Sigmoid colon (tissue), 4 donors: ENCODE measurements around the gene MC5R.

Experiments used
- EP300 ChIP-seq, 4 donors: sonication (generic); formaldehyde crosslinking; IDR thresholded peaks; one replicate each; pipeline ENCODE4 v1.6.1; 2017; ENCODE audit warnings: antibody characterized with exemption in 4 of 4
- TF ChIP-seq, protein P1 (sequence below), 4 experiments: fragments of 450-650 bp in 3 of 4; fragments of 200-600 bp in 1 of 4; IDR thresholded peaks; one replicate each; pipeline ENCODE4 v1.5.1; 2016 to 2019; ENCODE audit warnings: antibody characterized with exemption in 4 of 4, mild to moderate bottlenecking in 3 of 4, moderate library complexity in 2 of 4

DNA sequence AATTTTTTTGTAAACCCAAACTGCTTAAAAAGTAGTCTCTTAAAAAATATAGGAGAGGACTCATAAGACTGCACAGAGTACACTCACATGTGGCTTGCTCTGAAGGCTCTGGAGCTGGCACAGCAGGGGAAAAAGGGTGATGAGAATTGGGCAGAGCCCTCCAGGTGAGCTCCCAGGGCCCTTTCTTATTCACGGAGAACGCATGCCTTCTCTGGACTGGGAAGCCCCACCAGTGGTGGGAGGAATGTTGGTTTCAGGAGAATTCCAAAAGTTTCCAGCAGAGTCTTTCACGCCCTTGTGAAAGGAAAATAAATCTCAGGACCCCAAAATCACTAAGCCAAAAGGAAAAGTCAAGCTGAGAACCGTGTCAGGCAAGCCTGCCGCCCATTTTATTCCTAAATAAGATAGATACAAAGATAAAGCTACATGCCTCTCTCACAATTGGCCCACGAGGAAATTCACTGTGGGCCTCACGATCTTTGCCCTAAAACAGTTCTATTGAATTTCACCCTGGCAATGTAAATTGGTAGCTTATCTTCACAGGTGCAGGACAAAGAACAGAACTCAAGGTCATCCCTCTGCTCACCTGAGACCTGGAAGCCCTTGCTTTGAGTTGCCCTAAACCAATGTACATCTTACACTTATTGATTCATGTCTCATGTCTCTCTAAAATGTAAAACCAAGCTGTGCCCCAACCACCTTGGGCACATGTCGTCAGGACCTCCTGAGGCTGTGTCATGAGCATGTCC is 15.5 kb upstream of the MC5R start:
- TF ChIP-seq, protein P1, sequence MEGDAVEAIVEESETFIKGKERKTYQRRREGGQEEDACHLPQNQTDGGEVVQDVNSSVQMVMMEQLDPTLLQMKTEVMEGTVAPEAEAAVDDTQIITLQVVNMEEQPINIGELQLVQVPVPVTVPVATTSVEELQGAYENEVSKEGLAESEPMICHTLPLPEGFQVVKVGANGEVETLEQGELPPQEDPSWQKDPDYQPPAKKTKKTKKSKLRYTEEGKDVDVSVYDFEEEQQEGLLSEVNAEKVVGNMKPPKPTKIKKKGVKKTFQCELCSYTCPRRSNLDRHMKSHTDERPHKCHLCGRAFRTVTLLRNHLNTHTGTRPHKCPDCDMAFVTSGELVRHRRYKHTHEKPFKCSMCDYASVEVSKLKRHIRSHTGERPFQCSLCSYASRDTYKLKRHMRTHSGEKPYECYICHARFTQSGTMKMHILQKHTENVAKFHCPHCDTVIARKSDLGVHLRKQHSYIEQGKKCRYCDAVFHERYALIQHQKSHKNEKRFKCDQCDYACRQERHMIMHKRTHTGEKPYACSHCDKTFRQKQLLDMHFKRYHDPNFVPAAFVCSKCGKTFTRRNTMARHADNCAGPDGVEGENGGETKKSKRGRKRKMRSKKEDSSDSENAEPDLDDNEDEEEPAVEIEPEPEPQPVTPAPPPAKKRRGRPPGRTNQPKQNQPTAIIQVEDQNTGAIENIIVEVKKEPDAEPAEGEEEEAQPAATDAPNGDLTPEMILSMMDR (IDR thresholded peaks at IDR 0.05), result no peak
- TF ChIP-seq EP300 (IDR thresholded peaks at IDR 0.05), result no peak
